ENCODE measurements around the gene LKAAEAR1.
A peak's percentile ranks its signal among the peaks of the same experiment; 100 is the strongest.

Gene LKAAEAR1

DNA sequence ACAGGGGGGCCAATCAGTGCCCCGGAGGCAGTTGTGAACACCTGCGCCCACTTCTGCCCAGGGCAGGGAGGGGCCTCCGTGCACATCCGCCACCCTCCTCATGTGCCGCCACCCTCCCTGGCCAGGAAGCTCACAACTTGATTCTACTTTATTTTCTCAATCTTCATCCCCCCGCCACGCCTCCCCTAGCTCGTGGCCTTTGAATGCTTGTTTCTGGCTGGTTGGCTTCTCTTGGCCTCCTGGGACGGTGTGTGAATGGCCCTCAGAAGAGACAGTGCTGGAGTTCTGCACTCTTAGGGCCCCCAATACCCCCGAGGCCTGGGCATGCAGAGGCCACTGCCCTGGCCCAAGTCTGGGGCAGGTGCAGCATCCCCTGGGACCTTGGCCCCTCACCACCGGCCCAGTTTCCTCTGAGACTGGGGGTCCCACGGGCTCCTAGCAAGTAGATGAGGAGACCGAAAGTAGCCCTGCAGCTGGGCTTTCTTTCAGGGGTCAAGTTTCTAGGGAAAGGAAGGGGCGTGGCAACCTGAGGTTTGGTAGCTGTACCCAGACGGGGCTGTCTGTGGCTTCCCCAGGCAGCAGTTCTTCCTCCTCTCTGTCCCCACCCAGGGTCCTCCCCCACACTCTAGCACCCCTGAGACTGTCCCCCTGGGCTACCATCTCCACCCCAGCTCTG lies 6.2 kb downstream of the LKAAEAR1 start:
- peak in 1 of 2 donors; percentile 55 for DNase-seq

DNA sequence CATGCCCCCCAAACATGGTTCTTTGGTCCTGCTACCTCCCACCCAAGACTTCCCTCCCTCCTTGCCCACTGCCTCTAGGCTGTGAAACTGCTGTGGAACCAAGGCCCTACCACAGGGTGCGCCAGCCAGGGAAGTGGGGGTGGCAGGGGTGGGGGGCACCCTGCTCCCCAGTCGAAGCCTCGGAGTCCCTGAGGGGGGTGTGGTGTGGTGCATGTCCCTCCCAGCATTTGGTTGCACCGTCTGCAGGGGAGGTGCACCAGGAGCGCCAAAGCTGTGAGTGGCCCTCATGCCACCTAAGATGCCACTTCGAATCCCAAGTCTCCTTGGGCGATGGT lies 6.7 kb downstream of the LKAAEAR1 start:
- DNase-seq, result no peak

DNA sequence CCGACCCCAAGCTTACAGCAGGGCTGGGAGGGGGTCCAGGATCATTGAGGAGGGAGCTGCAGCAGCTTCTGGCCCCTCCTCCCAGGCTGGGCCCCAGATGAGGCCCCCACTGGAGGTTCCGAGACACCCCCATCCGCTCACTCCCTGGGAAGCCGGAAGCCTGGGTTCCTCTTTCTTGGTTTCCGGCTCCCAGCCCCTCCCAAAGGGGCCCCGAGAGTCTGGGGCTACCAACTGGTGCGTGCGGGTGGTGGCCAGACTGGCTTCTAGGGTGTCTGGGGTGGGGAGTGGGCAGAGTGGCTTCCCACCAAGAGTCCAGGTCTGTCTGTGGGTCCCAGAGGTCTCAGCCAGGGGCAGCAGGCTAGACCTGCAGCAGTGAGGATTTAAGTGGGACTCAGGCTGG lies 7.1 kb downstream of the LKAAEAR1 start:
- DNase-seq, result no peak

DNA sequence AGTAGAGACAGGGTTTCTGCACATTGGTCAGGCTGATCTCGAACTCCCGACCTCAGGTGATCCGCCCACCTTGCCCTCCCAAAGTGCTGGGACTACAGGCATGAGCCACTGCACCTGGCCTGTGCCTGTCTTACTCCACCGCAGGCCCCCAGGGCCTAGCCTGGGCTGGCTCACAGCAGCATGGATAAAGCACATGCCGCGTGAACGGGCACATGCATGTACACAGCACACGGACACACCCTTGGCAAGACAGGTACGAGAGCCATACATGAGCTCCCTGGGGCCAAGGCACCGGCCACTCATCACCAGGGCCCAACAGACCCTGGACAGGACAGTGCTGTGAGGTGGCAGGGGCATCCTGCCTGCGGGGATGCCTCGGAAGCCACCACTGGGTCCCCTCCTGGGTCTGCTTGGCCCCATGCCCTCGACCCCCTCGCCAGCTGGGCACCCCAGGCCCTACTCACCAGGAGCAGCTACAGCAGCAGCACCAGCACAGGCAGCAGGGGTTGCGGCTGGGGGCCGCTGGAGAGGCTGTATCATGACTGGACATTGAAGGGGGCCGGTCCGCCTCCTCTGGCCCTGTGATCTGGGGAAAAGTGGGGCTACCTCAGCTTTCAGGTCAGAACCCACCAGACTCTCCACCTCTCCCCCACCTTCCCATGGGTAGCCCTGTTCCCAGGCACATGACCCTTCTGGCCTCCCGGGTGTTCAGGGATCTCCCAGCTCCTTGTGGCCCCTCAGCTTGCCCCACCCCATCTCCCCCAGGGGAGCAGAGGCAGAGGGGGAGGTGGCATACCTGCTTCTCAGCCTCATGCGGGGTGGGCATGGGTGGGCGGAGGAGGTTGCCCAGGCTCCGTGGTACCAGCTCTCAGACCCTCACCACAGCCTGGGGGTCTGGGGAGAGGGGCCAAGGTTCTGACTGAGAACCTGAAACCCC lies 7.9 kb downstream of the LKAAEAR1 start:
- no peak for DNase-seq

DNA sequence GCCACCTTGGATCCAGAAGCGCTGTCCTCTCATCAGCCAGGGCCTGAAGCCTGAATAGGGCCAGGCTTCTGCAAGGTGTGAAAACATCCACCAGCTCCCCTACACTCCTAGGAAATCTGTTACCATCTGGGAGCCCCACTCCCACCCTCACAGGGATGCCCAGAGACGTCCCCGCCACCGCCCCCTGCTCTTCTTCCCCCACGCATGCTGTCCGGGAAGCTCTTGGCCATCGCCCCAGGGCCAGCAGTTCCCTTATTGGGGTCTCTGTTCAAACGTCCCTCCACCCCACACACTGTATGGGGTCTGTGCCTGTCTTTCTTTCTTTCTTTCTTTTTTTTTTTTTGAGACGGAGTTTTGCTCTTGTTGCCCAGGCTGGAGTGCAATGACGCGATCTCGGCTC lies 8.6 kb downstream of the LKAAEAR1 start:
- no peak for DNase-seq

DNA sequence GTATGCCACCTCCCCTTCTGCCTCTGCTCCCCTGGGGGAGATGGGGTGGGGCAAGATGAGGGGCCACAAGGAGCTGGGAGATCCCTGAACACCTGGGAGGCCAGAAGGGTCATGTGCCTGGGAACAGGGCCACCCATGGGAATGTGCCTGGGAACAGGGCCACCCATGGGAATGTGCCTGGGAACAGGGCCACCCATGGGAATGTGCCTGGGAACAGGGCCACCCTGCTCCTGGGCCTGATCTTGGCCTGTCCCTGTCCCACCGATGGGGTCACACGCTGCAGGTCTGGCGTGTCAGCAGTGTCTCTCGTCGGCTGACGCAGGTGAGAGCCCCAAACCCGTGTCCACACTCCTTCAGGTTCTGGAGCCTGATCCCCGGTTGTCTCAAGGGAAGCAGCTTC lies 9.2 kb downstream of the LKAAEAR1 start:
- DNase-seq, result no peak

DNA sequence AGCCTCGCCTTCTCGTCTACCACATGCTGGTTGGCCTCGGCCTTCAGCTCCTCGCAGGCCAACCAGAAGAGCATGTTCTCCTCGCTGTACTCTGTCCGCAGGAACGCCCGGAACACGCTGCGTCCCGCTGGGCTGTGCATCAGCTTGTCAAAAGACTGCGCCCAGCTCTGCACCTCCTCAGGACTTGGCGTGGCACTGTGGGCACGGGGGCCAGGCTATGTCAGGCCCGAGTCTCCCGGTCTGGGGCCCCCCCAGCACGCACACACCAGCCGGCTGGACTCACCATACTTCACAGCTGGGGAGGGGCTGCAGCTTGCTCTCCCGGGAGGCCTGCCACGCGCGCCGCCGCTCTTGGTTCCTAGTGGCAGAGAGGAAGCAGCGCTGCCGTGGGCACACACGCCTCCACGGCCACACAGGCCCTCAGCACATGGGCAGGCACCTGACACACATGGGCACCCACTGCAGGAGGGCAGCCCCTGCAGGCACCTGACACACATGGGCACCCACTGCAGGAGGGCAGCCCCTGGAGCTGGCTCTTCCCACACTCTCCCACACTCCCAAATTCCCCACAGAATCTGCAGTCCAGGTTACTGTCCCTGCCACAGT lies 9.9 kb downstream of the LKAAEAR1 start:
- DNase-seq, result no peak

DNA sequence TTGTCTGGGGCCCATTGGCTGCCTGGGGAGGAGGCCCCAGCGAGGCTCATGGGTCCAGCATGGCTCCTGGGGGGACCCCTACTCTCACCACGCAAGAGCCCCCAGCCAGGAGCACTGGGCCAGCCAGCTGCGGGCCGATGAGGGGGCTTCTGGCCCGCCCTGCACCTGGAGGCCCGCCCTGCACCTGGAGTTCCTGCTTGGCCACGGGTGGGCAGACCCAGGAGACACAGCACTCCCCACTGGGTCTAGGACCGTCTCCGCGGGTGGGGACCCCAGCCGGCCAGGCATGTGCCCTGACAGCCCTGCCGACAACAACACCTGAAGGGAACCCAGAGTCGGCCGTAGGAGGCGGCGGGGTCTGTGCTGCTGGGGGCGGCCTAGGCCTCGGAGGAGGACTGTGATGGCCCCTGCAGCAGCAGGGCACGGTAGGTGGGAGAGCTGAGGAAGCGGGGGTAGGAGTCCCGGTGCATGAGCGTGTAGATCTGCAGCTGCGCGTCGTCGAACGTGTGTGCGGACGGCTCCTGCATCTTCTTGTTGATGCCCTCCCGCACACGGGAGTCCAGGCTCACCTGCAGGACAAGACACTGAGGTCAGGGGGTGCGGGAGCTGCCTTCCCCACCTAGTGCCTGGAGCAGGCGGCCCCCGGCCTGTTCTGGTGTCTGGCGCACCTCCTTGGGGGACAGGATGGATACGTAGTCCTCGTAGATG lies 10.6 kb downstream of the LKAAEAR1 start:
- DNase-seq, result no peak

DNA sequence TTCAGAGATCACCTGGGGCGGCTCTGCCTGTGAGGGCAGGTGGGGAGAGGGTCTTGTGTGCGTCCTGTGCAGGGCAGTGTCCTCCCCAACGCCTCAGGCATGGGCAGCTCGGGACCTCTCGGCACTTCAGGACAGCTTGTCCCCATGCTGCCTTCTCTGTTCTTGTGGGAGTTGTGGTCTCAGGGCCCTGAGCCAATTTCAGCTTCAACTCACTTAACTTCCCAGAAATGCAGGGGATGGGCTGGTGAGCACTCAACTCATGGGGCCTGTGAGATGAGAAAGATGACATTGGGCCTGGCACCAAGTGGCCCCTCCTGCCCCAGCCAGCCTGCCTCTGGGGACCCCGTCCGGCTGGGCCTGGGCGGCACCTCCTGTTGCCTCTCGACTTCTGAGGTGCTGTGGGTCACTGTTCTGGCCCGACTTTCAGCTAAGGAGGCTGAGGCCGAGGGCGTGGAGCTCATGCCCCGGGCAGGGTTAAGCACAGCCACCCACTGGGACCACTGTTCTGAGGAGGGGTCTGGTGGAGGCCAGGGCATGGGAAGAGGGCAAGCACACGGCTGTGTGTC lies 11.6 kb downstream of the LKAAEAR1 start:
- DNase-seq, result no peak

DNA sequence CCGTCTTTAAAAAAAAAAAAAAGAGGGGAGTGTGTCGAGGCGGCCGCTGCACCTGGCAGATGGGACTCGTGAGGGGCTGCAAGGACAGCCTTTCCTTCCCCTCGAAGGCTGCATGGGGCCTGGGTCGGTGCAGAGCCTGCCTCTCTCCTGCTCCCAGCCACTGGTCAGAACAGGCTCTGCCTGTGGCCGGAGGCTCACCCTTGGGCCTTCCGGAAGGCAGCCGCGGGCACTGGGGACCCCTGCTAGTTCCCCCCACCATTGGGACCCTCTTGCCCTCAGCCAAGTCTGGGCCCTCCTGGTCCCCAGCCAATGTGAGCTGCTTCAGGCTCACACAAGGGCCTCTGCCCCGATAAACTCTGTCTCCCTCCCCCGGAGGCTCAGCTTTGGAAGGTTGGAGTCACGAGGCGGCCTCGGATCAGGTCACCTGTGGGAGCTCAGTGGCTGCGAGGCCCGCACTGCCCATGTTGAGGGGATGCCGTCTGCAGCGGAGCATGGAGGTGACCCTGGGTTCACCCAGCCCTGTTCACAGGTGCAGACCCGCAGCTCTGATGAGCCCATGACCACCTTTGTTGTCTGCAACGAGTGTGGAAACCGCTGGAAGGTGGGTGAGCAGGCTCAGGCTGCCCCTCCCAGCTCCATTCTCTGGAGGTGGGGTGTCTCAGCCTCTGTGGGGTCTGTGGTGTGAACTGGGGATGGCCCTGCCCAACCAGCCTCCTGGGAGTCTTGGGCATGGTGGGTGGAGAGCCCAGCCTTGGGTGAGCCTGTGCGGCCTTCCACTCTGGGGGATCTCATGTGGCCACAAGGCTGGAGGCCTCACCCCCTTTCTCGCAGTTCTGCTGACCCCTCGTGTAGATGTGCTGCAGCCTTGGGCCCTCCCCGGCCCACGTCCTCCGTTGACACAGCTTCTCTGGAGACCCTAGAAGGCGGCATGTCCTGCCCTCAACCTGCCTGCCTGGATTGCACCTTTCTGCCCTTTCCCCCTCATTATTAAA lies 12.6 kb downstream of the LKAAEAR1 start:
- no peak for DNase-seq

DNA sequence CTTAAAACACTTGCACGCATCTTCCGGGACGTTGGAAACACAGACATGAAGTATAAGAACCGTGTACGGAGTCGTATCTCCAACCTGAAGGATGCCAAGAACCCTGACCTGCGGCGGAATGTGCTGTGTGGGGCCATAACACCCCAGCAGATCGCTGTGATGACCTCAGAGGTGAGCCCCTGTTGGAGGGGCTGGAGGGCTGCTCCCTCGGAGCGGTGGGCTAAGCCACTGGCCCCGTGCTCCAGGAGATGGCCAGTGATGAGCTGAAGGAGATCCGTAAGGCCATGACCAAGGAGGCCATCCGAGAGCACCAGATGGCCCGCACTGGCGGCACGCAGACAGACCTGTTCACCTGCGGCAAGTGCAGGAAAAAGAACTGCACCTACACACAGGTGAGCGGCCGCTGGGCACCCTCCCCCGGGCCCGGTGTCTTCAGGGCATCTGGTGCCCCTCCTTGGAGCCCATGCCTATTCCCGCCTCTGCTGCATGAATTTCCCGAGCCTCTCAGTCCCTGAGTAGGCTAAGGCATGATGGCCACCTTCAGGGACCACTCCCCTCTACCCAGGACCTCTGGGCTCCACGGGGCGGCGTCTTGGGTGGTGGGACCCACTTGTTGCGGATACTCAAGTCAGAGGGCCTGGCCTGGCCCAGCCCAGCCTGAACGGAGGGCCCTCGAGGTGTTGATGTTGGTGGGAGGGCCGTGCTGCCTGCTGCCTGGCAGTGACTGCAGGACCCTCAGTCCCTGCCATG lies 13.8 kb downstream of the LKAAEAR1 start:
- no peak for DNase-seq

DNA sequence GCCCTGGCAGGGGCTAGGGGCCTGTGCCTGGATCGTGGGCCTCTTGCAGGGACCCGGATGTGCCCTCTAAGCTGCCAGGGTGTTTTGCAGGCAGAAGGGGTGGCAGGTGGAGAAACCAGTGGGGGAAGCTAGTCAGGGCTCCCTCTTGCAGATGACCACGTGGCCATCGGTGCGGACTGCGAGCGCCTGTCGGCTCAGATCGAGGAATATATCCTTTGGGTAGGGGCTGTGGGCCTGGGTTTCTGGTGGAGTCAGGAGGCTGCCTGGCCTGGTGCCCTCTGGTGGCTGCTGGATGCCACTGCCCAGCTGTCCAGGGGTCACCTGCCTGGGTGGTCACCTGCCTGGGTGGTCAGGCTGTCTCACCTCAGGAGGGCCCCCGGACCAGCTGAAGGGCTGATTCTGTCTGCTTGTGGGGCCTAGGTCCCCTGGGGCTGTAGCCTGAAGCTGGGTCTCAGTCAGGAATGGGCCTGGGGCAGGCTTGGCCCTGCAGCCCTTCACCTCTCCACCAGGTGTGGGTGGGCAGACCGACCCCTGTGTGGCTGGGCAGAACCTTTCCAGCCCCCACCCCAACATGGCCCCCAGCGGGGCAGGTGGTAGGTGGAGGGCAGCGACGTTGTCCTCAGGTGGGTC lies 14.5 kb downstream of the LKAAEAR1 start:
- no peak for DNase-seq

DNA sequence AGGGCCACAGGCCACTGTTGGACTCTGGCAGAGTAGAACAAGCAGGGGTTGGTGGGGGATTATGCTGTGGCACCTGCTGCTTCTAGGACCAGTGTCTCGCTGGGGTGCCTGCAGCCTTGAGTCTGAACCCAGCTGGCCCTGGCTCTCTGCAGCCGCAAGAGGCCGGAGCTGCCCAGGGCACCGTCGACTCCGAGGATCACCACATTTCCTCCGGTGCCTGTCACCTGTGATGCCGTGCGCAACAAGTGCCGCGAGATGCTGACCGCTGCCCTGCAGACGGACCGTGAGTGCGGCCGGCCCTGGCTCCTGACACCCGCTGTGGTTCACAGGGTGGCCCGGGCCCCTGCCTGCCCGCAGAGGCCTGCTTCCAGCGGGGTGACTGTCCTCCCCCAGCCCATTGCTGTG lies 15.0 kb downstream of the LKAAEAR1 start:
- DNase-seq, result no peak

DNA sequence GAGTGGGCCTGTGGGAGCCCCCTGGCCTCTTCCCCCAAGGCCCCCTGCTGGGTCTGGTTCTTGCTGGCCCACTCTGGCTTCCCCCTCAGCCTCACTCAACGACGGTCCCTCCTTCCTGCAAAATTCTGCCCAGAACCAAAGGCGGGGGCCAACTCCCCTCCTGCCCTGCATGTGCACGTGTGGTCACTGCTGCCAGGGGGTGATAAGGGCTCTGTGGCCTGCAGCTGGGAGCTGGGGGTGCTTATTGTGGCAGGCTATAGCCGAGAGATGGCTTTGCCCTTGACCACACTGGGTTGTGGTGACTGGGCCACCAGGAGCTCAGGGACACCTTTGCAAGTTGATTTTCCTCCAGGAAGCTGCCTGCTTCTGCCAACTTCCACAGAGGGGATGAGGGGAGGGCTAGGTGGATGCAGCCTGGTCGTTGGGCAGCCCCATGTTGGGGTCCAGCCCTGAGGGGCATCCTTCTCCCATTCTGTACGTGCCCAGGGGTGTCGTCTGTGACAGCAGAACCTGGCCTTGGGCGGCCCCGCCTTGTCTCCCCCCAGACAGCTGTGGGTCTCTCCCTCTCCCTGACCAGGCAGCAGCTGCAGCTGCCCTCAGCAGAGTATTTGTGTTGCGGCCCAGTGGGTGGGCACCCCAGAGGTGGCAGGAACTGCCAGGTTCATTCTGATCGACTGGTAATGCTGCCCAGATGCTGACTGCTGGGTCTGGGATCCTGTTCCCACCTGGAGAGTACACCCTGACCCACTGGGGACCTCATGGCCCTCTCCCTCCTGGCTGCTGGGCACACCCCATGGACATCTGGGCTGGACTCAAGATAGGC lies 15.6 kb downstream of the LKAAEAR1 start:
- no peak for DNase-seq

DNA sequence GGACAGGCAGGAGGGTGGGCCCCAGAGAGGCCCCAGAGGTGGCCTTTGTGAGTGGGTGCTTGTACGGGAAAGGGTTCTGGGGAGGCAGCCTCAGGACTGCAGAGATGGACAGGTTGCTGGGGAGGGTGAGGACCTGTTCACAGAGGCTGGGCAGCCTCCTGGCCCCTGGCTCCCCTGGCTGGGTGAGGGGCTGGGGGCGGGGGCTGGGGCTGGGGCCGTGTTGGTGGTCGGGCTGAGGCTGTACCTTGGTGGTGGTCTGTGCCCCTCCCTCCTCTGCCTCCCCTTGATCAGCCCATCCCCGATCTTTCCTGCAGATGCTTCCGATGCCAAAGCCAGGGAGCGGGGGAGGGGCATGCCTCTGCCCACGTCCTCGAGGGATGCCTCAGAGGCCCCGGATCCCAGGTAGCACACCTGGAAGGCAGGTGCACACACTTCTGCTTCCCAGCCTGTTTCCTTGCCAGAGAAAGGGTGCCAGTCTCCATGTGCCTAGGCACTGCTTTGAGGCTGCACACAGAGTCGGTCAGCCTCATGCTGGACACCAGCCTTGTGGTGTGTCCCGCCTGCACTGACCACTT lies 16.4 kb downstream of the LKAAEAR1 start:
- no peak for DNase-seq

DNA sequence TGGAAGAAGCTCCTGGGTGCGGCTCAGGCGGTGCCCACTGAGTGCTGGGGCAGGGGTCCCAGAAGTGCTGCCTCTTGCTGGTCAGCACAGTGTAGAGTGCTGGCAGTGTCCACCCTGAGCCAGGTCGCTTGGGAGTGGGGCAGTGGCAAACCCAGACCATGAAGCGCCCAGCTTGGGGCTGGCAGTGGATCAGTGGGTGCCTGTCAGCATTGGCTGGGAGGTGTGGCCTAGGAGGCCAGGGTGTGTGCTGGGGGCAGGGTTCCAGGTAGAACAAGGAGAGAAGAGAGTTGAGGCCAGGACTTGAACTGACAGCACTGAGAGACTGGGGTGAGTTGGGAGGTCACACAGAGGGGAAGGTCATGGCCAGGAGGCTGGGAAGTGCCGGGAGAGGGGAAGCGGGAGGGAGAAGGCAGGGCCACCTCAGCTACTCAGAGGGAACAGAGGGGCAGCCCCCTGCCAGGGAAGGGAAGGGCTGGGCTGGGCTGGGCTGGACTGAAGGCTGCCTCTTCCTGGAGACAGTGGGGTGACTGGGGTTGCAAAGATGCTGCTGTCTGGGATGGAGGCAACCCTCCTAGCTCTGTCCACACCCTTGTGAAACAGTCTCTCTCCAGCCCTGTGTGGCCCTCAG lies 17.1 kb downstream of the LKAAEAR1 start:
- no peak for DNase-seq

DNA sequence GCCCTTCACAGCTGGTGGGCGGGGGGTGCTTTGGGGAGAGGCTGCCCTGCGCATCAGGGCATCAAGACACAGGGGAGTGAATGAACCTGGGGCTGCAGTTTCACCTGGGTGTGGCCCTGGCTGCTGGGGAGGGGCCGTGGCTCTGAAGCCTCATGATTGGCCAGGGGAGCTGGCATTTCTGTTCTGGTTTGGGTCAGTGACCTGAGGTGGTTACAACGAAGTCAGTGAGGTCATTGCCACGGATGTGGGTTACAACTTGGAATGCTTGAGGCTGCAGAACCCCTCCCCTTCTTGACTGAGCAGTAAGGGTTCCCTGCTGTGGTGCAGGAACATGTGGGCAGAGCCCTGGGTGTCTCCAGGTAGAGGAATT lies 18.2 kb downstream of the LKAAEAR1 start:
- peak; percentile 30 to 32 for DNase-seq

DNA sequence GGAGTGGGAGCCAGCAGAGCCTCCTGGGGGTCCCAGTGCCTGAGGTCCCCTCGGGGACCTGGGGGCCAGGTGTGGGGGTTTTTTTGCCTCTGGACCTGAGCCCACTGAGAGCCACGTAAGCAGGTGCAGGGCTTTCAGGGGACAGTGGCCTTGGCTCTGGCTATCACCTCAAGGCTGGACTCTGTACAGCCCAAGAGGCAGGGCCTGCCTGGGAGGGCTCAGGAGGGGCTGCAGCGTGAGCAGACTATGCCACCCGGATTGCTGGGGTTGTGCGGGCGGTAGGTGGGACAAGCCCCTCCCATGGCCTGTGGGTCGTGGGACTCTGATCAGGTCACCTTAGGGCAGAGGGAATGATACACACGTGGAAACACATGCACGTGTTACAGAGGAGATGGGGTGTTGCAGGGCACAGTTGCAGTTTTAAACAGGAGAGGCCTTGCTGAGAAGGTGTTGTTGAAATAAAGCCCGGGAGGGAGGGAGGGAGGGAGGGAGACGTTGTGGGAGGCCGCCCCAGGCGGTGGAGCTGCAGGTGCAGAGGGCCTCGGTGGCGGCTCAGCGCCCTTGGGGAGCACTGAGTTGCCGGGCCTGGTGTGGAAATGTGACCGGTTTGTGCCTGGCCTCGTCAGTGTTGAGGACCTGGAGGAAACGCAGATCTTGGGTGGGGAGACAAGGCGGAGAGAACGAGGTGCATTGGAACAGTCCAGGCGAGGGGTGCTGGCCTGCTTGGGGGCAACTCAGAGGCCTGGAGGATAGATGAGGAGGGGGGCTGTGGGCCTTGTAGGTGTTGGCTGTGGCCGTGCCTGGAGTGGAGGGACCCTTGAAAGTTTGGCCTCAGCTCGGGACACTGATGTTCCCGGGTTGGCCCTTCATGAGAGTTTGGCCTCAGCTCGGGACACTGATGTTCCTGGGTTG lies 18.9 kb downstream of the LKAAEAR1 start:
- no peak for DNase-seq

All from activated CD4-positive, alpha-beta T cell treated with anti-CD3 and anti-CD28 coated beads for 4 hours (primary cell).